ENCODE measurements around the gene KIF26B.

KIF26B gene

GRCh38 chr1:245512181-245512888 lies 357.6 kb downstream of the KIF26B start:
- no peak overlapping the region for H3K4me3 ChIP-seq (ENCODE audit: low read depth, low read length)
- no peak for TF ChIP-seq CTCF (IDR thresholded peaks at IDR 0.05; ENCODE audit: control insufficient read depth, extremely low read depth, insufficient read depth)
- no peak for DNase-seq (ENCODE audit: low read depth)

GRCh38 chr1:245512980-245513578 lies 358.3 kb downstream of the KIF26B start:
- no peak for DNase-seq (ENCODE audit: low read depth)
- TF ChIP-seq CTCF (IDR thresholded peaks at IDR 0.05; ENCODE audit: control insufficient read depth, extremely low read depth, insufficient read depth): no peak
- no peak overlapping the region for H3K4me3 ChIP-seq (ENCODE audit: low read depth, low read length)

GRCh38 chr1:245516284-245516759 lies 361.5 kb downstream of the KIF26B start:
- DNase-seq (ENCODE audit: low read depth): peak; percentile 32
- TF ChIP-seq CTCF (IDR thresholded peaks at IDR 0.05; ENCODE audit: control insufficient read depth, extremely low read depth, insufficient read depth): peak; percentile 89
- no peak overlapping the region for H3K4me3 ChIP-seq (ENCODE audit: low read depth, low read length)

- no peak for DNase-seq (ENCODE audit: low read depth)
- TF ChIP-seq CTCF (IDR thresholded peaks at IDR 0.05; ENCODE audit: control insufficient read depth, extremely low read depth, insufficient read depth): no peak
- H3K4me3 ChIP-seq (ENCODE audit: low read depth, low read length): no peak overlapping the region
Observed at GRCh38 chr1:245520611-245521010, 365.8 kb downstream of the KIF26B start.

- H3K4me3 ChIP-seq (ENCODE audit: low read depth, low read length): no peak overlapping the region
- no peak for DNase-seq (ENCODE audit: low read depth)
- no peak for TF ChIP-seq CTCF (IDR thresholded peaks at IDR 0.05; ENCODE audit: control insufficient read depth, extremely low read depth, insufficient read depth)
Observed at GRCh38 chr1:245526141-245526540, 371.4 kb downstream of the KIF26B start.

- H3K4me3 ChIP-seq (ENCODE audit: low read depth, low read length): no peak overlapping the region
- TF ChIP-seq CTCF (IDR thresholded peaks at IDR 0.05; ENCODE audit: control insufficient read depth, extremely low read depth, insufficient read depth): no peak
- no peak for DNase-seq (ENCODE audit: low read depth)
Observed at GRCh38 chr1:245528258-245528635, 373.5 kb downstream of the KIF26B start.

All from LNCaP clone FGC (cell line).